Measurements from ENCODE around the gene IL27RA. TPM values are rescaled to one million over a fixed set of nuclear protein-coding genes. Genes with fewer than 3 reads are reported as not detected.
A peak's percentile ranks its signal among the peaks of the same experiment; 100 is the strongest.

The IL27RA gene
- total and polyA plus RNA-seq, 2 of the 4 experiments (the other 2 are of a cell fraction) = 2.9 to 5.1 TPM

GRCh38 chr19:14055396-14055795 lies 23.8 kb downstream of the IL27RA start:
- Histone ChIP-seq H3K18ac (ENCODE audit: low read depth, low read length) (no peak overlapping the region), H3K9ac (ENCODE audit: low read depth, low read length) (no peak overlapping the region), H3K9me1 (ENCODE audit: insufficient read depth, low read length) (no peaks in the 10 kb centered on the region), H3K23ac (ENCODE audit: low read depth, low read length) (no peak overlapping the region), H3K27me3 (ENCODE audit: control insufficient read depth, insufficient read depth, low read length) (peaks cover 35% of the 10 kb centered on the region), H3K4ac (ENCODE audit: low read depth, low read length) (no peak overlapping the region), H3K36me3 (ENCODE audit: control insufficient read depth, insufficient read depth, low read length) (no peaks in the 10 kb centered on the region), H3K56ac (ENCODE audit: extremely low read depth, insufficient read depth, low read length) (no peak overlapping the region), H3K9me3 (ENCODE audit: control insufficient read depth, insufficient read depth, low read length) (peaks cover 2% of the 10 kb centered on the region; the same call in 1 of the 2 replicates), H2BK5ac (ENCODE audit: low read depth, low read length, poor library complexity, severe bottlenecking) (no peak overlapping the region), H4K5ac (ENCODE audit: low read depth, low read length) (no peak overlapping the region), H3K4me1 (ENCODE audit: control insufficient read depth, insufficient read depth, low read length) (peaks cover 1% of the 10 kb centered on the region; the same call in 1 of the 2 replicates), H2BK20ac (ENCODE audit: low read depth, low read length) (no peak overlapping the region), H2BK15ac (ENCODE audit: low read depth, low read length) (no peak overlapping the region), H4K20me1 (ENCODE audit: insufficient read depth, low read length) (no peaks in the 10 kb centered on the region), H2BK120ac (ENCODE audit: low read depth, low read length) (no peak overlapping the region), H3K4me2 (ENCODE audit: low read depth, low read length) (no peak overlapping the region), H4K8ac (ENCODE audit: low read depth in 2 of 2, low read length in 2 of 2) (no peak overlapping the region), H3K27ac (ENCODE audit: insufficient read depth, low read length) (no peak overlapping the region), H2AK9ac (replicated peaks; ENCODE audit: low read depth, low read length, poor library complexity) (peak overlapping the region; percentile 42), H2AK5ac (ENCODE audit: low read depth, low read length) (no peak overlapping the region), H4K91ac (ENCODE audit: insufficient read depth, low read depth, low read length) (no peak overlapping the region), H2AFZ (replicated peaks; ENCODE audit: low read length, poor library complexity) (no peak overlapping the region), H3K4me3 (ENCODE audit: insufficient read depth, low read depth, low read length) (no peak overlapping the region), H3K79me1 (ENCODE audit: low read depth in 1 of 2, low read length in 2 of 2) (no peaks in the 10 kb centered on the region), H3K14ac (replicated peaks; ENCODE audit: low read depth, low read length) (no peak overlapping the region)
- ATAC-seq (ENCODE audit: low read depth) (no peak), DNase-seq (no peak)
- dilution Hi-C loops (cut with HindIII; ENCODE audit: low sequenced_read_pairs, unreplicated experiment) (no loop called here), intact Hi-C loops (cut with micrococcal nuclease) (no loop called here), in situ Hi-C loops (cut with MboI; ENCODE audit: low sequenced_read_pairs) (no loop called here)
- POLR2A ChIA-PET (ENCODE audit: unreplicated experiment) = no interaction called here
- BruUV-seq (replicated peaks) = no TSS peak
- WGBS, 2 experiments (ENCODE audit: extremely low coverage in 2 of 2, insufficient read length in 1 of 2) = 100% methylated on average over 1 of the region's 3 CpGs; no CpG with 5 or more reads in 1 of the 2 experiments
- CTCF ChIA-PET = no interaction called here
- no peak for TF ChIP-seq POLR2A (IDR thresholded peaks at IDR 0.05; ENCODE audit: low read depth, low read length)
- no peak for TF ChIP-seq MAZ (IDR thresholded peaks at IDR 0.05; ENCODE audit: borderline replicate concordance, low read depth, low read length)
- no peak for TF ChIP-seq MAFK (IDR thresholded peaks at IDR 0.05; ENCODE audit: low read depth, low read length)
- TF ChIP-seq CTCF (conservative IDR thresholded peaks at IDR 0.05; ENCODE audit: low read depth, low read length) = no peak
- TF ChIP-seq CEBPB (IDR thresholded peaks at IDR 0.05; ENCODE audit: low read depth, low read length) = no peak
- TF ChIP-seq NFE2L2 (IDR thresholded peaks at IDR 0.05; ENCODE audit: low read depth, low read length) = no peak
- TF ChIP-seq RFX5 (IDR thresholded peaks at IDR 0.05; ENCODE audit: low read depth, low read length) = no peak
- TF ChIP-seq BHLHE40 (IDR thresholded peaks at IDR 0.05; ENCODE audit: low read depth, low read length) = no peak
- no peak for TF ChIP-seq ELK1 (IDR thresholded peaks at IDR 0.05; ENCODE audit: borderline replicate concordance, low read depth, low read length)
- TF ChIP-seq CHD1 (IDR thresholded peaks at IDR 0.05; ENCODE audit: low read depth, low read length) = no peak
- no peak for TF ChIP-seq FOS (IDR thresholded peaks at IDR 0.05; ENCODE audit: low read depth, low read length)
- no peak for TF ChIP-seq MXI1 (IDR thresholded peaks at IDR 0.05; ENCODE audit: borderline replicate concordance, low read depth, low read length)

Measured in IMR-90 (cell line).